Measurements from ENCODE around the gene DTX1. TPM values are rescaled to one million over a fixed set of nuclear protein-coding genes. Genes with fewer than 3 reads are reported as not detected.

The DTX1 gene
- total and polyA plus RNA-seq, 2 of the 13 experiments (the other 11 are each of a cell fraction or from before 2014, with no cell fraction given) = not detected

DNA sequence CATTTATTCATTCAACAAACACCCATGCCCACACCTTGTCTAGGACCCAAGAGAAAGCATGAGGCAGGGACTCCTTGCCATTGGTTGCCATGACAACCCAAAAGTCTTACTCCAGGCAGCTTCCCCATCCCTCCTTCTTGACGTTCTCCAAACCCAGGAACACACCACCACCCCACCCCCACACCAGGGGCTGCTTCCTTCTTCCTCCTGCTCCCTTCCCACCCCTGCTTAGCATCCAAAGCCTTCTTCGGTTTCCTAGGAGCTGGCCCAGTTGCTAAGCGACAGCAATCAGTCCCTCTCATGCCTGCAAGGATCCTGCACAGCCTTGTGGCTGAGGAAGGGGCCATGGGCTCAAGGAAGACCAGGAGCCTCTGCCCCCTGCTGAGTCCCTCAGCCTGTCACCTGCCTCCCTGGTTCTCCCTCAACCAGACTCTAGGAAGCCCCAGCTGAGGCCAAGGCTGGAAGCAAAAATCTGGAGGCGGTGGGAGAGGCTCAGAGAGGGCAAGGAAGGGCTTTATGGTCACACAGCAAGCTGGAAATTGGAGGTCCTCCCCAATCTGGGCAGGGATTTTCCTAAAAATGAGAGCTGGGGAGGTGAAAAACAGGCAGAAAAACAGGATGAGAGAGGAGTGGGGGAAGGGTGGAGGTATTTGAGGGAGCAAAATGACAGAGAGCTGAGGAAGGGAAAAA is 63.6 kb downstream of the DTX1 start:
- ChIA-PET POLR2A (no interaction called here), CTCF (ENCODE audit: low intra/inter-chr PET ratio, low total read pairs) (no interaction called here)
- no peak overlapping the region for H3K4me3 ChIP-seq (replicated peaks in 1 of 3; ENCODE audit: insufficient read depth in 1 of 3, low read depth in 2 of 3, low read length in 3 of 3)
- peaks cover 0 to 7% of the 10 kb centered on the region in 2 experiments; a peak in 1 of 5 replicates for H3K27me3 ChIP-seq (ENCODE audit: control insufficient read depth in 1 of 2, insufficient read depth in 2 of 2, low read length in 2 of 2)
- no peak overlapping the region for H2AFZ ChIP-seq (ENCODE audit: low read length)
- DNase-seq (ENCODE audit: low spot score) (no peak), ATAC-seq (no peak), FAIRE-seq (no peak)
- no peaks in the 10 kb centered on the region for H3K9me3 ChIP-seq (ENCODE audit: low read length)
- intact Hi-C loops (cut with micrococcal nuclease; ENCODE audit: unreplicated experiment) (no loop called here), in situ Hi-C loops (cut with HindIII; ENCODE audit: extremely low pct_ligation_motif_present, low pct_unique_long_range_greater_than_20kb) (no loop called here)
- no peak overlapping the region for H3K27ac ChIP-seq (ENCODE audit: extremely low read length, insufficient read depth, low read length)
- WGBS (ENCODE audit: low lambda C conversion rate) = 6% methylated on average over 4 of the region's 4 CpGs
- peak; percentile 91 for TF ChIP-seq ZNF768 (CRISPR knock-in tag; IDR thresholded peaks at IDR 0.05)
- no peak for TF ChIP-seq TCF7L2 (IDR thresholded peaks at IDR 0.05; ENCODE audit: low read depth, low read length)
- TF ChIP-seq RFX1 (IDR thresholded peaks at IDR 0.05) = peak; percentile 44; the same call in 1 of the 2 replicates
- no peaks in the 10 kb centered on the region for H3K4me1 ChIP-seq (ENCODE audit: insufficient read depth, low read length)
- H4K20me1 ChIP-seq (ENCODE audit: insufficient read depth, low read length) = no peaks in the 10 kb centered on the region
- no peaks in the 10 kb centered on the region for H3K36me3 ChIP-seq (replicated peaks in 1 of 2; ENCODE audit: control insufficient read depth in 1 of 2, insufficient read depth in 2 of 2, low read length in 2 of 2)
- no peak overlapping the region for H3K4me2 ChIP-seq (ENCODE audit: low read depth, low read length)
- no TSS peak for BruUV-seq (replicated peaks)
- H3K9ac ChIP-seq (ENCODE audit: insufficient read depth, low read depth, low read length) = no peak overlapping the region
- no peaks in the 10 kb centered on the region for H3K79me2 ChIP-seq (ENCODE audit: insufficient read depth, low read length)

DNA sequence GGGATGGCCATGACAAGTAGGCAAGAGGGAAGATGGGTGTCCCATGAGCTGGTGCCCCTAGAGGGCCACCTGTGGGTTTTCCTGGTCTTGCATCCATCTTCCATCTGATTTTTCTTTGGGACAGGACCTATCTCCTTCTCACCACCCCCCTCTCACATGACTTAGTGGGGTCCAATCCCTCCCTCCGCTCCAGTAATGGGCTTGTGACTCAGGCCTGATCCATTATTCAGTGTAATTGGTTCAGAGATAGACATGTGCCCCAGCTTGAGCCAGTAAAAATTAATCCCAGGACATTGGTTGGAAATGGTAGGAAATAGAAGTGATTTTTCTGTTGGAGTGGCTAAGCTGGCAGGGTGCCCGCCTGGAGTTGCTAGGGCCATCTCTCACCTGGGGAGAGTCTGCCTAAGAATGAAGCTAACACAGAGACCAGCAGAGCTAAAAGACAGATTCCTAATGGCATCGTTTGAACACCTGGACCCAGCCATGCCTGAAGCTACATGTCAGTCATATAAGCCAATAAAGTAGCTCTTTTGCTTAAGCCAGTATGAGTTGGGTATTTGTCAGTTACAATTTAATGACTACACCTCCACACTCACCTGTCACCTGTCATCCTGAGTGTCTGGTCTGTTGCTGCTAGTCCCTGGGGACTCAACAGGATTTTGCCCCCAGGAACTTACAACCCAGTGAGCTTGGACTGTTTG is 64.3 kb downstream of the DTX1 start:
- TF ChIP-seq MTA1 (CRISPR knock-in tag; IDR thresholded peaks at IDR 0.05; ENCODE audit: borderline replicate concordance) (no peak), SYNCRIP (IDR thresholded peaks at IDR 0.05; ENCODE audit: insufficient read depth, low read depth, low read length) (no peak), ZNF430 (CRISPR knock-in tag; IDR thresholded peaks at IDR 0.05) (no peak), ONECUT2 (CRISPR knock-in tag; IDR thresholded peaks at IDR 0.05) (no peak)
- TF ChIP-seq, protein P1, sequence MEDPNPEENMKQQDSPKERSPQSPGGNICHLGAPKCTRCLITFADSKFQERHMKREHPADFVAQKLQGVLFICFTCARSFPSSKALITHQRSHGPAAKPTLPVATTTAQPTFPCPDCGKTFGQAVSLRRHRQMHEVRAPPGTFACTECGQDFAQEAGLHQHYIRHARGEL (CRISPR knock-in tag; IDR thresholded peaks at IDR 0.05) = no peak
- H4K20me1 ChIP-seq (ENCODE audit: insufficient read depth, low read length) = no peaks in the 10 kb centered on the region
- no peak overlapping the region for H2AFZ ChIP-seq (ENCODE audit: low read length)
- DNase-seq (ENCODE audit: low spot score) = no peak
- H3K4me3 ChIP-seq (replicated peaks in 1 of 3; ENCODE audit: insufficient read depth in 1 of 3, low read depth in 2 of 3, low read length in 3 of 3) = no peak overlapping the region
- no peaks in the 10 kb centered on the region for H3K9me3 ChIP-seq (ENCODE audit: low read length)
- WGBS (ENCODE audit: low lambda C conversion rate) = 19% methylated on average over 3 of the region's 3 CpGs
- no peak overlapping the region for H3K9ac ChIP-seq (ENCODE audit: insufficient read depth, low read depth, low read length)
- no peaks in the 10 kb centered on the region for H3K79me2 ChIP-seq (ENCODE audit: insufficient read depth, low read length)
- no peaks in the 10 kb centered on the region for H3K4me1 ChIP-seq (ENCODE audit: insufficient read depth, low read length)
- ATAC-seq = no peak
- no peak overlapping the region for H3K4me2 ChIP-seq (ENCODE audit: low read depth, low read length)
- H3K27me3 ChIP-seq (ENCODE audit: control insufficient read depth in 1 of 2, insufficient read depth in 2 of 2, low read length in 2 of 2) = peaks cover 0 to 3% of the 10 kb centered on the region in 2 experiments; a peak in 1 of 5 replicates
- no peaks in the 10 kb centered on the region for H3K36me3 ChIP-seq (replicated peaks in 1 of 2; ENCODE audit: control insufficient read depth in 1 of 2, insufficient read depth in 2 of 2, low read length in 2 of 2)
- POLR2A ChIA-PET = no interaction called here
- no TSS peak for BruUV-seq (replicated peaks)
- intact Hi-C loops (cut with micrococcal nuclease; ENCODE audit: unreplicated experiment) = no loop called here
- no peak overlapping the region for H3K27ac ChIP-seq (ENCODE audit: extremely low read length, insufficient read depth, low read length)
- CTCF ChIA-PET (ENCODE audit: low intra/inter-chr PET ratio, low total read pairs) = no interaction called here
- FAIRE-seq = no peak
- in situ Hi-C loops (cut with HindIII; ENCODE audit: extremely low pct_ligation_motif_present, low pct_unique_long_range_greater_than_20kb) = no loop called here

Data from HepG2 (cell line).